ENCODE data around the gene EXOC2.
A peak's percentile ranks its signal among the peaks of the same experiment; 100 is the strongest.
"Not testable (repeated sequence)": the region's sequence is repeated elsewhere in the genome, so short reads cannot be mapped to it uniquely, and the experiment has no call there.

EXOC2 gene

GRCh38 chr6:568954-569523 is 123.9 kb downstream of the EXOC2 start:
- TF ChIP-seq, protein P1, sequence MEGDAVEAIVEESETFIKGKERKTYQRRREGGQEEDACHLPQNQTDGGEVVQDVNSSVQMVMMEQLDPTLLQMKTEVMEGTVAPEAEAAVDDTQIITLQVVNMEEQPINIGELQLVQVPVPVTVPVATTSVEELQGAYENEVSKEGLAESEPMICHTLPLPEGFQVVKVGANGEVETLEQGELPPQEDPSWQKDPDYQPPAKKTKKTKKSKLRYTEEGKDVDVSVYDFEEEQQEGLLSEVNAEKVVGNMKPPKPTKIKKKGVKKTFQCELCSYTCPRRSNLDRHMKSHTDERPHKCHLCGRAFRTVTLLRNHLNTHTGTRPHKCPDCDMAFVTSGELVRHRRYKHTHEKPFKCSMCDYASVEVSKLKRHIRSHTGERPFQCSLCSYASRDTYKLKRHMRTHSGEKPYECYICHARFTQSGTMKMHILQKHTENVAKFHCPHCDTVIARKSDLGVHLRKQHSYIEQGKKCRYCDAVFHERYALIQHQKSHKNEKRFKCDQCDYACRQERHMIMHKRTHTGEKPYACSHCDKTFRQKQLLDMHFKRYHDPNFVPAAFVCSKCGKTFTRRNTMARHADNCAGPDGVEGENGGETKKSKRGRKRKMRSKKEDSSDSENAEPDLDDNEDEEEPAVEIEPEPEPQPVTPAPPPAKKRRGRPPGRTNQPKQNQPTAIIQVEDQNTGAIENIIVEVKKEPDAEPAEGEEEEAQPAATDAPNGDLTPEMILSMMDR (conservative IDR thresholded peaks at IDR 0.05; ENCODE audit: low read length), result no peak
- H3K4me3 ChIP-seq (ENCODE audit: low read length), result no peak overlapping the region
- DNase-seq (ENCODE audit: low read depth), result no peak

DNA sequence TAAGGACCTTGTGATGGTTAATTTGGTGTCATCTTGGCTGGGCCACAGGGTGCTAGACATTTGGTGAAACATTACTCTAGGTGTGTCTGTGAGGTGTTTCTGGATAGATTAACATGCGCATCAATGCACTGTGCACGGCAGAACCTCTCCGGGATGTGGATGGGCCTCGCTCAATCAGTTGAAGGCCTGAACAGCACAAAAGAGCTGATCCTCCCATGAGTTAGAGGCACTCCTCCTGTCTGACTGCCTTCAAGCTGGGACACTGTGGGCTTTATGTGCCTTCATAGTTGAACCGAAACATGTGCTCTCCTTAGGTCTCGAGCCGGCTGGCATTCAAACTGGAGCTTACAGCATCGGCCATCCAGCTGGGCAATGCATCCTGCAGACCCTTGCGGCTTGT is 124.9 kb downstream of the EXOC2 start:
- no peak overlapping the region for H3K4me3 ChIP-seq (ENCODE audit: low read length)
- TF ChIP-seq, protein P1 (conservative IDR thresholded peaks at IDR 0.05; ENCODE audit: low read length), result no peak
- DNase-seq (ENCODE audit: low read depth), result no peak

DNA sequence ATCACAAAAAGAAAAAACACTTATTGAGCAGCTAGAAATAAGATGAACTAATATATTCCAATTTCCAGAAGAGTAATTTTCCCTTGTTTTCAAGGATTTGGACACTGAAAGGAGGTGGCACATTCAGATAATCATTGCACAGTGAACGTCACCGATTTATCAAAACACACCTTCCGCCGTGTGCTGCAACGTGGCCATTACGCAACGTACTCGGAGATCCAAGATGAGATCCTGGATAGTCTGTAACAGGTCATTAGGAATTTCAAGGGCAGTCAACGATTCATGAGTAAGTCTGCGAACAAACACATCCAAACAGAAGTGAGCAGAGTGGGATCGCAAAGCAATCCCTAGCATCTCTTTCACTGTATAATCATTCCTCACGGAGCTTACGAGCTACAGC is 129.1 kb downstream of the EXOC2 start:
- TF ChIP-seq, protein P1 (conservative IDR thresholded peaks at IDR 0.05; ENCODE audit: low read length), result no peak
- H3K4me3 ChIP-seq (ENCODE audit: low read length), result no peak overlapping the region
- no peak for DNase-seq (ENCODE audit: low read depth)

- no peak for DNase-seq (ENCODE audit: low read depth)
- H3K4me3 ChIP-seq (ENCODE audit: low read length), result no peak overlapping the region
- TF ChIP-seq, protein P1 (conservative IDR thresholded peaks at IDR 0.05; ENCODE audit: low read length), result no peak
Measured at GRCh38 chr6:562052-562676, 130.8 kb downstream of the EXOC2 start.

DNA sequence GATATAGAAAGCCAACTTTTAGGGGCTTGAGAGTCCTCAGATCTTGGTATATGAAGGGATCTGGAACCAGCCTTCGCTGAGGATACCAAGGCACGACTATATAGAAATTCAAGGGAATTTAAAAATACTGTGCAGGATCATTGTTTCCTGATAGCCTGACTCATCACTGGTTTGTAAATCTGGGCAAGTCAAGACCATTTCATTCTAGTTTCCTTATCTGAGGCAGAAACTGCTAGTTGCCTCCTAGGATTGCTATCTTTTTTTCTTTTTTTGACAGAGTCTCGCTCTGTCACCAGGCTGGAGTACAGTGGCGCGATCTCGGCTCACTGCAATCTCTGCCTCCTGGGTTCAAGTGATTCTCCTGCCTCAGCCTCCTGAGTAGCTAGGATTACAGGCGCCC is 131.6 kb downstream of the EXOC2 start:
- DNase-seq (ENCODE audit: low read depth); H3K4me3 ChIP-seq (ENCODE audit: low read length): not testable (repeated sequence)

DNA sequence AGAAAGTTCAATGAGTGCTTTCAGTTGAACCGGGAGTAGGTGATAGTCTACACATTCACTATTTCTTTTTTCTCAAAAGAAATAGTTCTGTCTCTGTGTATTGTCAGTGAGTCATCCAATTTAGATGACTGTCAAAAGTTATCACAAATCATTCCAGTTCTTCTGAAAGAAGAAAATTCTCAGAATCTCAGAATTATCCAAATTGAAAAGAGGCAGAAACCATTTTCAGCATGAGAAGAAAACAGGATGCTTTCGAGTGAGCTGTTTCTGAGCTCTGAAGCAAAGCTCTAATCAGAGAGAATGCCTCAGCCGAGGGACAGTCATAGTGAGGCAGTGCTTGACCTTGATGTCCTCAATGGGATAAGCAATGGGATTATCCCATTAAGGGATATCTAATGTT is 134.0 kb downstream of the EXOC2 start:
- DNase-seq (ENCODE audit: low read depth), result no peak
- TF ChIP-seq, protein P1 (conservative IDR thresholded peaks at IDR 0.05; ENCODE audit: low read length), result no peak
- no peak overlapping the region for H3K4me3 ChIP-seq (ENCODE audit: low read length)

DNA sequence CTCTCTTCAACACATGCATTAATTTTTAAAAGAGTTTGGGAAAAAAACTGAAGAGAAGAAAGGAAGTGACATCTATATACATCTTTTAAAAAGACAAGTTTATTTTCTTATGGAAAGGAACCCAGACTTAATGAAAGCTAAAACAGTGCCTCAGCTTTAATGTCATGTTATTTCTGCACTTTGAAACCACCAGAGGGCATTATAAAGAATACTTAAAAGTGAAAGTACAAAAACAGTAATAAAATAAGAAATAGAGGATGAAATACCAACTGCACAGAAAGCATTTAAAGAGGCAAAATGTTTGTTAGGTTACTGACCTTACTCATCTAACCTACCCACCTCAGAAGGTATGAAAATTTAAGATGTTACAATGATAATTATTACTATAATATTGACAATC is 134.8 kb downstream of the EXOC2 start:
- no peak overlapping the region for H3K4me3 ChIP-seq (ENCODE audit: low read length)
- DNase-seq (ENCODE audit: low read depth), result no peak
- TF ChIP-seq, protein P1 (conservative IDR thresholded peaks at IDR 0.05; ENCODE audit: low read length), result peak; percentile 35

All from AG10803 (cell line).